Adrenal gland (tissue), 12 donors: Measurements from ENCODE around the gene TNXB. TPM values are rescaled to one million over a fixed set of nuclear protein-coding genes. Genes with fewer than 3 reads are reported as not detected.
"Not testable (repeated sequence)": the region's sequence is repeated elsewhere in the genome, so short reads cannot be mapped to it uniquely, and the experiment has no call there.

Experiments used
- DNase-seq, 7 donors: peaks; one replicate each; pipeline ENCODE4 v3.0.0-alpha.2; 2019 to 2020
- H3K27ac ChIP-seq, 5 donors: fragments of 200-600 bp; sonication (generic) in 4 of 5; 1 replicate in 3 of 5; 2 replicates in 2 of 5; pipeline versions ENCODE4 v1.5.1 to v1.8.0; 2016 to 2020; ENCODE audit warnings: mild to moderate bottlenecking in 1 of 5
- H3K27me3 ChIP-seq: fragments of 200-600 bp; 2 replicates; pipeline ENCODE4 v1.8.0; 2021
- H3K36me3 ChIP-seq, 2 donors: fragments of 200-600 bp; replicated peaks in 1 of 2; 1 replicate in 1 of 2; 2 replicates in 1 of 2; pipeline versions ENCODE4 v1.5.1 to v1.8.0; 2018 to 2022
- H3K4me1 ChIP-seq, 2 donors: fragments of 200-600 bp; replicated peaks in 1 of 2; 1 replicate in 1 of 2; 2 replicates in 1 of 2; pipeline versions ENCODE4 v1.5.1 to v1.8.0; 2018 to 2021
- H3K4me3 ChIP-seq, 4 donors: fragments of 200-600 bp; sonication (generic) in 3 of 4; one replicate each; pipeline ENCODE4 v1.5.1; 2016 to 2018
- H3K9me3 ChIP-seq, 3 donors: fragments of 200-600 bp; sonication (generic) in 1 of 3; replicated peaks in 1 of 3; 1 replicate in 2 of 3; 2 replicates in 1 of 3; pipeline versions ENCODE4 v1.5.1 to v1.8.0; 2016 to 2021
- POLR2A ChIP-seq, 2 donors: fragments of 450-650 bp; IDR thresholded peaks; one replicate each; pipeline ENCODE4 v1.6.1; 2017; ENCODE audit warnings: antibody characterized with exemption in 2 of 2, mild to moderate bottlenecking in 2 of 2, moderate library complexity in 1 of 2
- WGBS, 4 donors: extraction: QIAGEN DNeasy Blood & Tissue Kit in 2 of 4; methylation state at CpG; one replicate each; pipeline versions ENCODE4 v1.1.5 to v1.1.7; 2013 to 2017; 5-methylcytosine and 5-hydroxymethylcytosine counted together
- intact Hi-C, 2 donors: fragments of 100-400 bp; cut with DNase I; formaldehyde crosslinking; loops; one replicate each; pipeline versions ENCODE4 v1.14.1 to v1.15.0; 2022 to 2023
- polyA plus RNA-seq, 3 donors: library from polyadenylated mRNA; stranded (reverse); fragments of 200-250 nt in 2 of 3; fragments of 350-450 nt in 1 of 3; fragmentation: Illumina TruSeq in 1 of 3; extraction: RNeasy Lipid Tissue Mini Kit (QIAGEN cat#74804) in 1 of 3; gene quantifications; one replicate each; pipeline ENCODE4 v1.2.3, GENCODE V29; 2013 to 2014
- total RNA-seq, 9 donors: library from RNA; depleted of rRNA in 4 of 9; stranded (reverse); fragments of >200 nt in 4 of 9; fragments of 120-200 nt in 1 of 9; fragmentation: NEBNext Ultra II Directional in 1 of 9; extraction: Animal tissue kit (Norgen Biotek cat#: 25700) in 1 of 9; gene quantifications; one replicate each; pipeline versions ENCODE4 v1.1.0 to v1.2.4, GENCODE V29; 2013 to 2023
- TF ChIP-seq, protein P1 (sequence below), 6 experiments: fragments of 450-650 bp in 4 of 6; fragments of 200-600 bp in 2 of 6; sonication (generic) in 1 of 6; IDR thresholded peaks; 1 replicate in 5 of 6; 2 replicates in 1 of 6; pipeline versions ENCODE4 v1.5.1 to v1.8.0; 2016 to 2021; ENCODE audit warnings: antibody characterized with exemption in 6 of 6, mild to moderate bottlenecking in 2 of 6, moderate library complexity in 1 of 6
- donor health status: healthy with polysubstance abuse.
- donor health status: Bipolar disorder and iron deficiency.
- donor health status: DM: yes; HTN: yes; CAD: no.
- donor health status: DM: no; HTN: no; CAD: no.
- donor health status: DM: no; HTN: no; CAD: no.
- donor health status: DM: yes; HTN: yes; CAD: no.

TNXB gene
- total and polyA plus RNA-seq, 12 donors, result 19.6 to 506 (median 213) TPM

GRCh38 chr6:32045811-32046449 is 63.2 kb downstream of the TNXB start:
- H3K4me3 ChIP-seq, result no peak overlapping the region
- WGBS, 4 donors, result 42 to 61% (median 51%) methylated on average over 4 to 22 of the region's 22 CpGs
- intact Hi-C loops, result no loop called here
- TF ChIP-seq, protein P1, sequence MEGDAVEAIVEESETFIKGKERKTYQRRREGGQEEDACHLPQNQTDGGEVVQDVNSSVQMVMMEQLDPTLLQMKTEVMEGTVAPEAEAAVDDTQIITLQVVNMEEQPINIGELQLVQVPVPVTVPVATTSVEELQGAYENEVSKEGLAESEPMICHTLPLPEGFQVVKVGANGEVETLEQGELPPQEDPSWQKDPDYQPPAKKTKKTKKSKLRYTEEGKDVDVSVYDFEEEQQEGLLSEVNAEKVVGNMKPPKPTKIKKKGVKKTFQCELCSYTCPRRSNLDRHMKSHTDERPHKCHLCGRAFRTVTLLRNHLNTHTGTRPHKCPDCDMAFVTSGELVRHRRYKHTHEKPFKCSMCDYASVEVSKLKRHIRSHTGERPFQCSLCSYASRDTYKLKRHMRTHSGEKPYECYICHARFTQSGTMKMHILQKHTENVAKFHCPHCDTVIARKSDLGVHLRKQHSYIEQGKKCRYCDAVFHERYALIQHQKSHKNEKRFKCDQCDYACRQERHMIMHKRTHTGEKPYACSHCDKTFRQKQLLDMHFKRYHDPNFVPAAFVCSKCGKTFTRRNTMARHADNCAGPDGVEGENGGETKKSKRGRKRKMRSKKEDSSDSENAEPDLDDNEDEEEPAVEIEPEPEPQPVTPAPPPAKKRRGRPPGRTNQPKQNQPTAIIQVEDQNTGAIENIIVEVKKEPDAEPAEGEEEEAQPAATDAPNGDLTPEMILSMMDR (IDR thresholded peaks at IDR 0.05), result no peak
- peak in 1 of 2 donors; percentile 56 for TF ChIP-seq POLR2A (IDR thresholded peaks at IDR 0.05)
- no peaks in the 10 kb centered on the region for H3K36me3 ChIP-seq
- H3K9me3 ChIP-seq, result no peaks in the 10 kb centered on the region
- peak; percentile 77 to 94 (median 93) for DNase-seq
- H3K27me3 ChIP-seq, result no peaks in the 10 kb centered on the region
- H3K27ac ChIP-seq, result peak overlapping the region; percentile 65 to 96 (median 93)
- H3K4me1 ChIP-seq, result peaks cover 24 to 31% of the 10 kb centered on the region in 2 donors

DNA sequence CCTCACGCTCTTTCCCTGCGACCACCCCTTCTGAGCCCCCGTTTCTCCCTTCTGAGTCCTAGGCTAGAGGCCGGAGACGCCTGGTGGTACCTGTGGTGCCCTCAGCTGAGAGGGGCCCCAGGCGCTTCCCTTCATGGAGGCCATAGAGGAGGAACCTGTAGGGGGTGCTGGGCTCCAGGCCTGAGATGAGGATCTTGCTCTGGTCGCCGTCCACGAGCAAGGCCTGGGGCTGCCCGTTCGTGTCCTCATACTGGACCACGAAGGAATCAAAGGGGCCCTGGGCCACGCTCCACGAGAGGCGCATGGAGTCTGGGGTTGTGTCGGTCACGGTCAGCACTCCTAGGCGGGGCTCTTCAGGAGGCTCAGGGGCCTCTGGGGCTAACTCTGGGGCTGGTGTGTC is 64.2 kb downstream of the TNXB start:
- WGBS, 4 donors, result 34 to 60% (median 47%) methylated on average over 2 to 12 of the region's 18 CpGs
- H3K27ac ChIP-seq, result peak overlapping the region; percentile 37 to 90 (median 77)
- H3K4me1 ChIP-seq, result peaks cover 24 to 31% of the 10 kb centered on the region in 2 donors
- DNase-seq, result peak; percentile 60 to 73 (median 71)
- H3K4me3 ChIP-seq, result peak overlapping the region in 1 of 4 donors; percentile 44
- H3K27me3 ChIP-seq, H3K36me3 ChIP-seq, intact Hi-C loops, H3K9me3 ChIP-seq: not testable (repeated sequence)

- intact Hi-C loops, H3K27me3 ChIP-seq, H3K4me3 ChIP-seq, H3K9me3 ChIP-seq, H3K36me3 ChIP-seq: not testable (repeated sequence)
- TF ChIP-seq POLR2A (IDR thresholded peaks at IDR 0.05), result peak; percentile 32 to 43
- 37 to 79% (median 41%) methylated on average over 10 to 18 of the region's 31 CpGs for WGBS, 4 donors
- Histone ChIP-seq H3K27ac (peak overlapping the region in 3 of 5 donors; percentile 26 to 78 (median 48)), H3K4me1 (peaks cover 24 to 28% of the 10 kb centered on the region in 2 donors)
- peak; percentile 59 to 82 (median 78) for DNase-seq
Observed at GRCh38 chr6:32043589-32044380, 65.4 kb downstream of the TNXB start.

- H3K9me3 ChIP-seq, H3K36me3 ChIP-seq, intact Hi-C loops, H3K27me3 ChIP-seq: not testable (repeated sequence)
- peaks cover 13 to 15% of the 10 kb centered on the region in 2 donors for H3K4me1 ChIP-seq
- H3K4me3 ChIP-seq, result peak overlapping the region in 1 of 4 donors; percentile 5
- 39 to 61% (median 58%) methylated on average over 9 to 13 of the region's 15 CpGs; no CpG with 5 or more reads in 1 of the 4 donors for WGBS, 4 donors
- peak in 1 of 2 donors; percentile 15 for TF ChIP-seq POLR2A (IDR thresholded peaks at IDR 0.05)
- peak in 6 of 7 donors; percentile 41 to 73 (median 64) for DNase-seq
- H3K27ac ChIP-seq, result peak overlapping the region in 2 of 5 donors; percentile 62 to 67
Observed at GRCh38 chr6:32042276-32042675, 66.9 kb downstream of the TNXB start.

DNA sequence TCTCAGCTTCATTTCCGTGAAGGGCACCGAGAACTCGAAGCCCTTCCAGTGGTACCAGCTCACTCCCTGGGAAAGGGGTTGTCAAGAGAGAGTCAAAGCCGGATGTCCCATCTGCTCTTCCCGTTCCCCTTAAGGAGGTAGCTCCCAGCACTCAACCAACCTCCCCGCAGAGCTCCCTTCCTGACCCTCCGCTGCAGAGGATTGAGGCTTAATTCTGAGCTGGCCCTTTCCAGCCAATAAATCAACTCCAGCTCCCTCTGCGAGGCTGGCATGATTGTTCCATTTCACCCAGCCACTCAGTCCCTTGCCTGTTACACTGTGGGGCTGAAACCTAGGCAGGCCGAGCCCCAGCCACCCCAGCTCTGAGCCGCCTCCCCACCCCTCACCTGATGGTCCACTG is 67.8 kb downstream of the TNXB start:
- intact Hi-C loops, H3K9me3 ChIP-seq, H3K4me1 ChIP-seq, H3K36me3 ChIP-seq, H3K27me3 ChIP-seq: not testable (repeated sequence)
- Histone ChIP-seq H3K4me3 (peak overlapping the region in 1 of 4 donors; percentile 51), H3K27ac (peak overlapping the region in 3 of 5 donors; percentile 47 to 91 (median 63))
- DNase-seq, result peak; percentile 31 to 70 (median 48)
- TF ChIP-seq, protein P1 (IDR thresholded peaks at IDR 0.05), result peak in 1 of 6 experiments; percentile 11
- TF ChIP-seq POLR2A (IDR thresholded peaks at IDR 0.05), result peak; percentile 45 to 54
- 24 to 69% (median 41%) methylated on average over 4 to 6 of the region's 10 CpGs for WGBS, 4 donors

GRCh38 chr6:32041050-32041321 is 68.2 kb downstream of the TNXB start:
- Histone ChIP-seq H3K27ac (peak overlapping the region in 2 of 5 donors; percentile 86), H3K4me3 (peak overlapping the region in 1 of 4 donors; percentile 22)
- H3K4me1 ChIP-seq, H3K9me3 ChIP-seq, intact Hi-C loops, H3K27me3 ChIP-seq, H3K36me3 ChIP-seq: not testable (repeated sequence)
- DNase-seq, result peak in 3 of 7 donors; percentile 28 to 64 (median 30)
- WGBS, 4 donors, result 28 to 39% methylated on average over 5 to 7 of the region's 13 CpGs; no CpG with 5 or more reads in 2 of the 4 donors

GRCh38 chr6:32040299-32041049 is 68.7 kb downstream of the TNXB start:
- H3K27me3 ChIP-seq, H3K36me3 ChIP-seq, H3K9me3 ChIP-seq, intact Hi-C loops, H3K4me1 ChIP-seq: not testable (repeated sequence)
- Histone ChIP-seq H3K4me3 (peak overlapping the region in 1 of 4 donors; percentile 22), H3K27ac (peak overlapping the region; percentile 12 to 86 (median 79))
- DNase-seq, result peak in 6 of 7 donors; percentile 33 to 68 (median 46)
- 40 to 58% (median 55%) methylated on average over 3 to 19 of the region's 43 CpGs; no CpG with 5 or more reads in 1 of the 4 donors for WGBS, 4 donors
